ENCODE data around the gene DAGLA.

Gene DAGLA

GRCh38 chr11:61699737-61700160 lies 19.6 kb downstream of the DAGLA start:
- no peak overlapping the region for H3K4me3 ChIP-seq (ENCODE audit: low read depth, low read length)

DNA sequence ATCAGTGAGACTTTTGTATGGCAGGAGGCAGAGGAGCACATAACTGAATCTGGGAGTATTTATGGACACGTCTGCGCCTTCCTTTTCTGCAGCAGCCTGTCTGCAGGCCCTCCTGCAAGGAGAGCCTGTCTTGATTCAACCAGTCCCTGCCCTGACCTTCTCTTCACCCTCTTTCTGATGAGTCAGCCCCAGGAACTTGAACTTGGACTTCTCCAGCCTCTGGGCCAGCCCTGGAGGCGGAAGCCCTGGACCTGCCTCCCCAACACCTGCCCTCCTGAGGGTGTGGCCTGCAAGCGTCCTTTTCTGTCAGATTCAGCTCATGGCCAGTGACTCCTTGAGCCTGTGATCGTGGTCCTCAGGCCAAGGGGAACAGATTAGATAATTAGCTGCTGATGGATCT lies 20.0 kb downstream of the DAGLA start:
- no peak for TF ChIP-seq CTCF (IDR thresholded peaks at IDR 0.05; ENCODE audit: low read depth, low read length)
- H3K4me3 ChIP-seq (ENCODE audit: low read depth, low read length): no peak overlapping the region

More at GRCh38 chr11:61699737-61700160, 19.6 kb downstream of the DAGLA start:
- TF ChIP-seq CTCF (IDR thresholded peaks at IDR 0.05; ENCODE audit: low read depth, low read length): no peak

DNA sequence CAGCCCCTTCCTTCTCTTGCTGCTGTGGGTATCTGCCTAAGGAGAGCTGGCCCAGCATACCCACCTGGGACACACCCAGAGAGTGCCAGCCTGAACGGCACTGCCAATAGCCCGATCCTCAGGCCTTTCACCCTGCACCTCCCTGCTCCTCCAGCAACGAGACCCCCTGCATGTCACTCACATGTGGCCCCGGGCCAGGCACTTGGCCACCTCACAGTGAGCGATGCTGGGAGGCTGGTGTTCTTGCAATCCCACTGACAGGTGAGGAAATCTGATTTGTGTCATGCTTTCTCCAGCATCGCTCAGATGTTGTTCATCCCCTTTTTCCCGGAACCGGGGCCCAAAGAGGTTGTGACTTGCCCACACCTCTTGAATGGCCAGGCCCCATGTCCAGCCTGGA lies 20.5 kb downstream of the DAGLA start:
- no peak overlapping the region for H3K4me3 ChIP-seq (ENCODE audit: low read depth, low read length)
- no peak for TF ChIP-seq CTCF (IDR thresholded peaks at IDR 0.05; ENCODE audit: low read depth, low read length)

DNA sequence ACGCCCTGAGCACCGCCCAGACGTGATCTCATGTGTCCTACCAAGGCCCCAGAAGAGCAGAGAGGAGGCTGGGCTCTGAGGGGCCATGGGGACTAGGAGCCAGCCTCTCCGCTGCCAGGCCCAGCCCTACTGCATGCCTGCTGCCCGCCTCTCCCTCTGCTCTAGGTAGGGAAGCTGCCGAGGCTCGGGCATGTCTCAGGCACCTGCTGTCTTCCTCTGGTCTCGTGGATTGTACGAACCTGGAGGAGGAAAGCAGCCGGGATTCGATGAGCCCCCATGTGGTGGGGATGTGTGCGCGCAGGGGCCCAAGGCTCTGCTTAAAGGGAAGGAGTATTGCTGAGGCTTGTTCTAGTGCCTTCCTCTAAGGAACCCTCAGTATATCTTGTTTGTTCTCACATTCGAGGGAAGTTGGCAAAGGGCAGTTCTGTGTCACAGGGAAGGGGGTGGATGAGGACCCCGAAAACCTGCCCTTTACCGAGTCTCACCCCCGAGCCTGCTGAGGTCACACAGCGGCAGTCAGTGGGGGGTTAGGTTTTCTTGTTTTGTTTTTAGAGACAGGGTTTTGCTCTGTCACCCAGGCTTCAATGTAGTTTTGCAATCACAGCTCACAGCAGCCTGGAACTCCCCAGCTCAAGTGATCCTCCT lies 21.2 kb downstream of the DAGLA start:
- 0 out of 2 replicates have a peak, but pooled peaks have one; percentile 10 for TF ChIP-seq CTCF (IDR thresholded peaks at IDR 0.05; ENCODE audit: low read depth, low read length)

DNA sequence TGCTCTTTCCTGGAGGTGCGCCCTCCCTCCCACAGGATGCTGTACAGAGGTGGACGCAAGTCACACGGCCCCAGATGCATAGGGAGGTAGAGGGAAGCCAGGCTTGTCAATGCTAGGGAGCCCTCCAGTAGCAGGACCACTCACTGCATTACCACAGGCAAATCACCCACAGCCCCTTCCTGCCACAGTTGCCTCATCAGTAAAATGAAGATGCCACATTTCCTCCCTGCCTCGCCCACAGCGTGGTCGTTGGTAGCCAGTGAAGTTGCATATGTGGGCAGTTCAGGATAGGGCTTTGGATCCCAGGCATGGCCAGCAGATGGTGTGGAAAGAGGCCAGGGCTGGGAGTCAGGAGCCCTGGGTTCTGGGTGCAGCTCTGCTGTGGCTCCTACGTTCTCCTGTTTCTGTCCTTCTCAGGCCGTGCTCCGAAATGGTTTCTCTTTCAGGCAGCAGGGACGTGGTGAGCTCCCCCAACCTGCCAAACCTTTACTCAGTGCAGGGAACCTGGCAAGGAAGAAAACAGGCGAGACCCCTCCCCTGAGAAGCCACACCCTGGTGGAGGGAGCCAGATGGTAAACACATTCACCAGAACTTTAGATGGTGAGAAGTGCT lies 22.6 kb downstream of the DAGLA start:
- no peak overlapping the region for H3K4me3 ChIP-seq (ENCODE audit: low read depth, low read length)
- TF ChIP-seq CTCF (IDR thresholded peaks at IDR 0.05; ENCODE audit: low read depth, low read length): no peak

More for the DNA sequence above, 21.2 kb downstream of the DAGLA start:
- H3K4me3 ChIP-seq (ENCODE audit: low read depth, low read length): no peak overlapping the region

- no peak overlapping the region for H3K4me3 ChIP-seq (ENCODE audit: low read depth, low read length)
- TF ChIP-seq CTCF (IDR thresholded peaks at IDR 0.05; ENCODE audit: low read depth, low read length): no peak
Measured at GRCh38 chr11:61704838-61705237, 24.6 kb downstream of the DAGLA start.

All from WI38 (cell line).